HG03442 (cell line): ENCODE measurements around the gene FBXO33.
"Not testable (repeated sequence)": the region's sequence is repeated elsewhere in the genome, so short reads cannot be mapped to it uniquely, and the experiment has no call there.

Experiments
- ATAC-seq: cut with Tn5 transposase; IDR thresholded peaks from one replicate; pipeline ENCODE4 v1.9.1; 2021; ENCODE audit warnings: mild to moderate bottlenecking, moderate library complexity; ENCODE audit not compliant: unreplicated experiment

The FBXO33 gene

DNA sequence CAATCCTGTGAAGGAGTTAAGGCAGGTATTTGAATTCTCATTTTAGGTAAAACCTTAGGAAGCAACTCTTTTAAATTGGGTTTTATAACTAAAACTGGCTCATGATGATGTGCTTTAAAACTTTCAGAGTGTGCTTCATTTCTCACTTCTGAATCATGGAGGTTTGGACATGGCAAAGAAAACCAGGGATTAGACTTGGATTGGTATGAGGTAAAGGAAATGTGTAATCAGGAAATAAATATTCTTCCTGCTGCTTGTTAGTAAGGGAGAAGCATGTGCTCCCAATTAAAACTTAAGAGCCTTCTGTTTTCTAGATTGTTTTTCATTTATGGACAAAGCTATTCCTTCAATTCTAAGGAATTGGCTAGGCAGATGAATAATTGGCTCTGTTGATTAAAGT lies 57.4 kb downstream of the FBXO33 start:
- no peak for ATAC-seq

DNA sequence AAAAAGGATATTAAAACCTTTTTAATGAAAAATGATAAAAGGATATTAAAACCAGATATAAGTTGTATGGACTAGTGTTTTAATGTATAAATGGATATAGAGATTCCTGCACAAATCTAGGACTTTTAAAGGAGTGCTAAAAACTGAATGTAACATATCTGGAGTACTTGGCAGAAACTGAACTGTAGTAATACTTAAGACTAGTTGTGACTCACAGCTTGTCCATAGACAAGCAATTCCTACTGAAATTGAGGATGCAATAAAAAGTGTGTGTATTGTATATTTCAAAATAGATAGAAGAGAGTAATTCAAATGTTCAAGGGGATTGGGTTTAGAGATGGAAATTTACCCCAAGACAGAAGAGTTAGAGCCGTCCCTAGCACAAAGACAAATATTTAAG lies 59.6 kb downstream of the FBXO33 start:
- ATAC-seq: no peak

DNA sequence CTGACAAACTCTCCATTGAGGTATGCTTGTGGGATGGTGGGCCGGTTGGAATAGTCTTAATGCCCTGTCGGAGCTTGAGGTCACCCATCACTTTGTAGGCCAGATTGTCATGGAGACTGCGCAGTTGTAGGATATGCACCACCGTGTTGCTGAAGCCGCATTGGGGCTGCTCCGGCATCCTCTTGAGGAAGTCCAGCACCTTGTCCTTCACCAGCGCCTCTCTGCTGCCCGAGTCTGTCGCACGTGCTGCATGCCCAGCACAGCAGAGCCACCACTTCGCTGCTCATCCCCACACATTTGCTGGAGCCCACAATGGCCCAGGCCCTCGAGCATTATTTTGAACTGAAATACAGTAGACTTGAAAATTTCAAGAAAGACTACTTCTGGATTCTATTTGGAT lies 61.8 kb downstream of the FBXO33 start:
- no peak for ATAC-seq

DNA sequence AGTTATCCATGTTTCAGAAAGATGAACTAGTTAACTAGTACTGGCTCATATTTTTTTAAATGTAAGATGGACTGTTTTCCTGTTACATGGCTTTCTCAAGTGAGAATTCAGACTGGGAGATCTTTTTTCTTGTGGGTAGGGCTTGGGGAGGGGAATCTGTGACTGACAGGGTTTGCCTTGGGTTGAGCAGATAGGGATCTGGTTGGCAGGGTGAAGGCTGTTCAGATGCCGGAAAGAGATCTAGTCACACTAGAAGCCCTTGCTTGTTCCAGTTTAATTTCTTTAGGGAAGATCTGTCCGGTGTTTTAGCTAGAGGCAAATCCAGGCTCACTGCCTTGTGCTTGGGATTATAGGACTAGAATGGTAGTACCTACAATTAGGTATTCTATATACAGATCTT lies 63.2 kb downstream of the FBXO33 start:
- no peak for ATAC-seq

DNA sequence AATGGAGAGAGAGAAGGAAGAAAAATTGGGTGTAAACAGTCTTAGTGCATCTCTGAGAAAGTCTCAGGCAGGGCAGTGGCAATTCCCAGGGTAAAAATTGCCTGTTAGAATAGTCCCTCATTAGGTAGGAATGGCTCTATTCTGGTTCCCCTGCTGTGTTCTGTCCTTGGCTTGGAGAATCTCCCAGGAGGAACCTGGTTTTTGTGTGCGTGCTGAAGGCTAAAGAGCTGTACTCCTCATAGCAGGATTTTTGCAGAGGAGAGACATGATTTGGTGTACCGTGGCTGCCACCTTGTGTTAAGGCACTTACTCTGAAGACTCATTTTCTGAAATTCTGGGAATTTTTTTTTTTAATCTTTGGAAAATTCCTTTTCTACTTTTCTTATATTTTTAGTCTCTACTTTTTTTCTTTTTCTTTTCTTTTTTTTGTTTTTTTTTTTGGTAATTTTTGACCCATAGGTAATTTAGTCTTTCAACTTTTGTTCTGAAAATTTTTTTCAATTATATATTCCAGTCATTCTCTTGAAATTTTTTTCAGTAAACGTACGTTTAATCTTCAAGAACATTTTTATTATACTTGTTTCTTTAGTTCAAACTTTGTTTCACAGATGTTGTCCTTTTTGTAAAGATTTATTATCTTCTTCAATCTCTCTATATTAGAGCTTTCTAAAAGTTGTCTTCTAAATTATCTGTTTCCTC lies 63.8 kb downstream of the FBXO33 start:
- no peak for ATAC-seq

DNA sequence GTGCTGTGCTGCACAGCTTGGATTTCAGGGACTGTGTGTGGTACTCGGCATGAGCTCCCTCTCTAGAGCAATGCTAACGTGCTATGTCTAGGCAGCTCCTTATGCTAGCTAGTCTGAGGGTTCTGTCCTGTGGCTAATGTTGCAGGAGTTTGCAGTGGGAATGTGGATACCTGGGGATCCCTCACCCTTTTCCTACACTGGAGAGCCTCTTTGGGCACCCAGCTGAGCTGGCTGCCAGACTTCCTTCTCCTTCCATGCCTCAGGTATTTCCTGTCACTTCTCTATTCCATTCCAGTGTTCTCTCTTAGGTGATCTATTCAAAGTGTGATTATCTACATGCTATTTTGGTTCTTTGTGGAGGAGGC lies 64.9 kb downstream of the FBXO33 start:
- no peak for ATAC-seq

DNA sequence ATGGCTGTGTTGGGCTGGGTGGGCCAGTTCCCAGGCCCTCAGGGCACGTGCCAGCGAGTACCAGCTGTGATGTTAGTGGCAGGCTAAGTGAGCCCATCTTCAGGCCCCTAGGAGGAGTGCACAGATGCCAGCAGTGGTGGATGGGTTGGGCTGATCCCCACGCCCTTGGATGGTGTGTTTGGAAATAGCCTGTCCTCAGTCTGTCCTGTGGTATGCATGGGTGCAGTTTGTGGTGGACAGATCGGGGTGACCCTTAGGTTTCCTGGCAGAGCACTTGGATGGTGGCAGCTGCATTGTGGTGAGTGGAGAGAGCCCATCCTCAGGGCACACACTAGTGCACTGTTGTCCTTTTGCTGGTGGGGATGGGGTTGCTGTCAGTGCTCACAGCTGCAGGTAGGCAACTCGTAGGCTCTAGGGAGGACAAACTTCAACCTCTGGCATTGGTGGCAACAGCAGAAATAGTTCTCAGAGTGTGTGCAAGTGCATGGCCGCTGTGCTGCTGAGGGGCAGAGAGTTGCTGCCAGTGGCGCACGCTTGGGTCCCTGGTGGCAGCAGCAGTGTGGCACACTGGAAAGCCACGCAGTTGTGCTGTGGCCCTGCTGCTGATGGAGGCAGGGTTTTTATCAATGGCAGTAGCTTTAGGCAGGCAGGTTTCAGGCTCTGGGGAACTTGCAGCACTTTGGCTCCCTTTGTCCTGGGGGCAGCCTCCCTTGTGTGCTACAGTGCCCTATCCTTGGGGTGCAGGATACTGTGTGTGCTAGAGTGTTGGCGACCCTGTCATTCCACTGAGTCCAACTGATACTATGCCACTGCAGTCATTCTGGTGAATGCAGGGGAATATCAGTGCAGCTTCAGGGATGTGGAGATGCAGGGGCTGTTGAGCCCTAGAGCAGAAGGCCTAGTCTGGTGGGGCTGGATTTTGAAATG lies 65.5 kb downstream of the FBXO33 start:
- ATAC-seq: no peak

DNA sequence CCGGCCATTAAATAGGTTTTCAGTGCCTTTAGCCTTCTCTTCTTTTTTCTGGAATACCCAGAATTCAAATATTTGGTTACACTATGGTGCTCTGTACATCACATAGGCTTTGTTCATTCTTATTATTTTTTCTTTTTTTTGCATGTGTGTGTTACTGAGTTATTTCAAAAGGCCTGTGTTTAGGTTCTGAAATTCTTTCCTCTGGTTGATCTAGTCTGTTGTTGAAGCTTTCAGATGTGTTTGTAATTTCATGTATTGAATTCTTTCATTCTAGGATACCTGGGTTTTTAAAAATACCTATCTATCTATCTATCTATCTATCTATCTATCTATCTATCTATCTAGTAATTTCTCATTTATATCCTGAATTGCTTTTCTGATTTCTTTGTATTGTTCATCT lies 66.9 kb downstream of the FBXO33 start:
- no peak for ATAC-seq

DNA sequence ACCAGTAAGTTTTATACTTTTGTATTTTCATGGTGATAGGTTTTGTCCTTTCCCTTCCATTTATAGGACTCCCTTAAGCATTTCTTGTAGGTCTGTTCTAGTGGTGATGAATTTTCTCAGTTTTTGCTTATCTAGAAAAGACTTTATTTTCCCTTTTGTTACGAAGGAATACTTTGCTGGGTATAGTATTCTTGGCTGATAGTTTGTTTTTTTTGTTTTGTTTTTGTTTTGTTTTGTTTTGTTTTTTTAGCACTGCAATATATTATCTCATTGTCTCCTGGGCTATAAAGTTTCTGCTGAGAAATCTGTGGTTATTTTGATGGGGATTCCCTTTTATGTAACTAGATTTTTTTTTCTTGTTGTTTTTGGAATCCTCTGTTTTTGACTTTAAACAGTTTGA lies 67.7 kb downstream of the FBXO33 start:
- no peak for ATAC-seq

DNA sequence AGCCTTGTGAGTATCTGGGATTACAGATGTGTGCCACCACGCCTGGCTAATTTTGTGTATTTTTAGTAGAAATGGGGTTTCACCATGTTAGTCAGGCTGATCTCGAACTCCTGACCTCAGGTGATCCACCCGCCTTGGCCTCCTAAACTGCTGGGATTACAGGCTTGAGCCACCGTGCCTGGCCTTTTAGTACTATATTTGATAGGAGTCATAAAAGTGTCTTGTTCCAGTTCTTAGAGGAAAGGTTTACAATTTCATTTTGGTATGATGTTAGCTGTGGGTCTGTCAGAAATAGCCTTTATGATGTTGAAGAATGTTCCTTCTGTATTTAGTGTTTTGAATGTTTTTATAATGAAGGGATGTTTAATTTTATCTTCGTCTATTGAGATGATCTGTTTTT lies 70.7 kb downstream of the FBXO33 start:
- ATAC-seq: not testable (repeated sequence)

DNA sequence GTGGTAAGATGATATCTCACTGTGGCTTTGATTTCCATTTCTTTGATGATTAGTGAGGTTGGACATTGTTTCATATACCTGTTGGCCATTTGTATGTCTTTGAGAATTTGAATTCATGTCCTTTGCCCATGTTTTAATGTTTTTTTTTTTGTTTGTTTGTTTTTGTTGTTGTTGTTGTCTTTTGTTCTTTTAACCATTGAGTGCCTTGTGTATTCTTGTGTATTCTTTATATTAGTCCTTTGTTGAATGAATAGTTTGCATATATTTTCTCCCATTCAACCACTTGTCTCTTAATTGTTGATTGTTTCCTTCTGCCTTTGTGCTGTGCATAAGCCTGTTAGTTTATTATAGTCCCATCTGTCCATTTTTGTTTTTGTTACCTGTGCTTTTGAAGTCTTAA lies 71.9 kb downstream of the FBXO33 start:
- ATAC-seq: no peak

DNA sequence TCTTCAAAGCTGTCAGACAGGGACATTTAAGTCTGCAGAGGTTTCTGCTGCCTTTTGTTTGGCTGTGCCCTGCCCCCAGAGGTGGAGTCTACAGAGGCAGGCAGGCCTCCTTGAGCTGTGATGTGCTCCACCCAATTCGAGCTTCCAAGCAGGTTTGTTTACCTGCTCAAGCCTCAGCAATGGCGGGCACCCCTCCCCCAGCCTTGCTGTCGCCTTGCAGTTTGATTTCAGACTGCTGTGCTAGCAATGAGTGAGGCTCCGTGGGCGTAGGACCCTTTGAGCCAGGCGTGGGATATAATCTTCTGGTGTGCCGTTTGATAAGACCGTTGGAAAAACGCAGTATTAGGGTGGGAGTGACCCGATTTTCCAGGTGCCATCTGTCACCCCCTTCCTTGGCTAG lies 73.2 kb downstream of the FBXO33 start:
- ATAC-seq: not testable (repeated sequence)

DNA sequence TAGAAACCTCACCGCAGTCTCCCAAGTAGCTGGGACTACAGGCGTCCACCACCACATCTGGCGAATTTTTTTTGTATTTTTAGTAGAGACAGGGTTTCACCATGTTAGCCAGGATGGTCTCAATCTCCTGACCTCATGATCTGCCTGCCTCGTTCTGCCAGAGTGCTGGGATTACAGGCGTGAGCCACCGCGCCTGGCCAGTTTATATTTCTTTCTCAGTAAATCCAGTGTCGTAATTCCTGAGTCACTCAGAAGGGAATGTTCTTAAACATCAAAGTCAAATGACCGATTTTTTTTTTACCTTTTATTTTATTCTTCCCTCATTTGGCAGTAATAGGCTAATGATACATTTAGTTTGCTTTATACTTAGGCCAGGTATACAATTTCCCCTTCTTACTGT lies 80.5 kb downstream of the FBXO33 start:
- no peak for ATAC-seq

DNA sequence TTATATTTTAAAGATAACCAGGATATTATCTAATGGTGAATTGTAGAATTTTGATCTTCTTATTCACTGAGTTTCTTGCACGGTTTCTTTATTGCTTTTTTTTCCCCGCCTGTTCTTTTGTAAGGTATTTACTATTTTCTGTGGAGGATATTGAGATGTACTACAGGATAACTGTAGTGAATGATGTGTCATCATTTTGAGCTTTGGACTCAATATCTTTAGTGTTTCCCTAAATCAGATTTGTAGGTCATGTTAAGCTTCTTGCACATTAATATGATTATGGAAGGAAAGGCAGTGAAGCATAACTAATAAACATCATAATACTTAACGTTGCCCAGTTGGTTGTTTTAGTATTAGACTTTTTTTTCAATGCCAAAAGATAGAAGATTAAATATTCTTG lies 81.4 kb downstream of the FBXO33 start:
- ATAC-seq: no peak
